ENCODE measurements around the gene DNAH17.

GRCh38 chr17:78600181-78600721 is 23.1 kb upstream of the DNAH17 start:
- no peak for TF ChIP-seq EZH2 (optimal IDR thresholded peaks at IDR 0.05; ENCODE audit: low read depth, low read length)
- TF ChIP-seq CTCF (IDR thresholded peaks at IDR 0.05; ENCODE audit: low read length) = no peak

All from MM.1S (cell line).